Renal cortical epithelial cell (primary cell): ENCODE measurements around the gene GBX2. TPM values are rescaled to one million over a fixed set of nuclear protein-coding genes. Genes with fewer than 3 reads are reported as not detected.
"Not testable (repeated sequence)": the region's sequence is repeated elsewhere in the genome, so short reads cannot be mapped to it uniquely, and the experiment has no call there.

Source experiments
- DNase-seq: peaks from one replicate; pipeline ENCODE4 v3.0.0-alpha.2; 2011; ENCODE audit warnings: low read depth
- total RNA-seq: library from RNA; depleted of rRNA; stranded (reverse); fragments of >200 nt; gene quantifications from 2 replicates; pipeline ENCODE4 v1.2.3, GENCODE V29; 2014

Gene GBX2
- total RNA-seq, 1 donor from 2014 or later, result not detected

- no peak for DNase-seq
Measured at GRCh38 chr2:236156095-236156859, 11.9 kb downstream of the GBX2 start.

- DNase-seq, result no peak
Measured at GRCh38 chr2:236155406-236155805, 12.8 kb downstream of the GBX2 start.

GRCh38 chr2:236146436-236146835, 21.8 kb downstream of the GBX2 start:
- DNase-seq, result no peak

DNA sequence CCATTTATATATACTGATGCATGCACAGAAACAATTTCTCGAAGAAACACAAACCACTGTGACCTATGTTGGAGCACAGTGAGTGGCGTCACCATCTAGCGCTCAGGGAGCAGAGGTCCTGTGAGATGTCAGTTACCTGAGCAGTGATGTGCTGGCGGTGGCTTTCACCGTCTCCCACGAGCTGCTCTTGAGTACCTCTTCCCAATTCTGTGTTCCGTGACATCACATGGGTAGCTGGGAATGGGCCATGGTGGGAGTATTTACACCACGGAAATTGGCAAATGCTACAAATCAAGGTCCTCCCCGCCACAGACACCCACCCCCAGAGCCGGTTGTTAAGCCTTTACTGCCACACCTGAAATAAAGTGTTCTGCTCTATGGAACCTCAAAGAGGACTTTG, 24.4 kb downstream of the GBX2 start:
- no peak for DNase-seq

DNA sequence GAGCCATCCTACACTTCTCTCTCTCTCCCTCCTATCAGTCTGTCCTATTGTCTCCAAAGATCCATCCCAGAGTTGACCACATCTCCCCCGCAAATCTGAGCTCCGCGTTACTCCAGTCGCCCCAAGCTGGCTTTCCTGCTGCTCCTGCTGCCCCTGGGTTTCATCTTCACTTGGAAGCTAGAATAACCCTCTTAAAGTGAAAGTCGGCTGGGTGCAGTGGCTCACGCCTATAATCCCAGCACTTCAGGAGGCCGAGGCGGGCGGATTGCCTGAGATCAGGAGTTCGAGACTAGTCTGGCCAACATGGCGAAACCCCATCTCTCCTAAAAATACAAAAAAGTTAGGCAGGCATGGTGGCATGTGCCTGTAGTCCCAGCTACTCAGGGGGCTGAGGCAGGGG, 26.6 kb downstream of the GBX2 start:
- DNase-seq, result not testable (repeated sequence)

GRCh38 chr2:236137066-236137465, 31.1 kb downstream of the GBX2 start:
- DNase-seq, result no peak

GRCh38 chr2:236136538-236136937, 31.6 kb downstream of the GBX2 start:
- DNase-seq, result no peak

GRCh38 chr2:236133410-236134012, 34.7 kb downstream of the GBX2 start:
- no peak for DNase-seq

GRCh38 chr2:236131073-236131692, 37.0 kb downstream of the GBX2 start:
- DNase-seq, result no peak

- no peak for DNase-seq
Measured at GRCh38 chr2:236130349-236130998, 37.7 kb downstream of the GBX2 start.

- no peak for DNase-seq
Measured at GRCh38 chr2:236129935-236130334, 38.3 kb downstream of the GBX2 start.

- DNase-seq, result no peak
Measured at GRCh38 chr2:236128321-236128720, 39.9 kb downstream of the GBX2 start.

DNA sequence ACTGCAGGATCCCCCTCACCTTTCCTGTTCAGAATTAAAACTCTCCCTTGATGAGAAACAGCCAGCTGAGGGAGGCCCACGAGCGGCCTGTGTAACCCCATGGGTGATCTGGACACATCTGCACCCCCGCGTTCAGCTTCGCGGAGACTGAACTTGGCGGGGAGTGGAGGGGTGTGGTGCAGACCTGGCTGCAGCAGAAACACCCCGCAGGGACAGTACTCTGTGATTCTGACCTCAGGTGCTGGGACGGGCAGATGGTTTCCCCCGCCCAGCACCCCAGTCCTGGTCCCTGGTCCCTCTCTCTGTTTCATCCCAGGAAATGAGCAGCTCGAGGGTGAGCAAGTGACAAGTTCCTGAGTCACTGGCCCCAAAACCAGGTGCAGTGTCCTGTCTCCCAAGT, 41.2 kb downstream of the GBX2 start:
- DNase-seq, result no peak

- DNase-seq, result no peak
Measured at GRCh38 chr2:236125541-236125940, 42.6 kb downstream of the GBX2 start.

DNA sequence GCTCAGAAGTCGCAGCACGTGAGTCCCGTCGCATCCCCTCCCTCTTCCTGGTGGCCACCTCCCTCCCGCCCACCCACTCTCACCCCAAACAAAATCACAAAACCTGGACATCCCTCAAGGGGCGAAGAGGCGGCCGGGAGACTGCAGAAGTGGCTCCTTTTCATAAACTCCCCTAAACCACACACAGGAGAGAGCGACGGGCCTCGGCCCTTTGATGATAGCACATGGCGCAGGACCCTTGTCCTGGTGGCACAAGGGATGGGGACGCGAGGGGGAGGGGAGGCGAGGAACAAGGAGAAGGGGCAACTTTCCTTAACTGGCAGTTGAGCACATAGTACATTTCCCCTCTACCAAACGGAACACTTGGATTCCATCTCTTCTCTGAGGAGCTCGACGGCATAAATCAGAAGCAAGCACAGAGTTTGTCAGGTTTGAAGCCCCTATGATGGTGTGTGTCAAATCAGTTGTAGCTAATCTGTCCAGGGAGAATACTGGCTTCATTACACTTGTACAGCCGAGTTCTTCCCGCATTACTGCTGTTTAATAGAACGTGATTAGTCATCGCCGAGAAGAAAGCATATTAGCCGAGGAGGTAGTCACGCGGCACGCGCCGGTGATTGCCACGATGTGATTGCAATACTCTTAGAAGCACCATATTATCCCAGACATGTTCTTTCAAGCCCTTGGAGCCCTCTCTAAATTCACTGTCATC, 43.8 kb downstream of the GBX2 start:
- no peak for DNase-seq

- no peak for DNase-seq
Measured at GRCh38 chr2:236123716-236124115, 44.5 kb downstream of the GBX2 start.

GRCh38 chr2:236122236-236122635, 46.0 kb downstream of the GBX2 start:
- DNase-seq, result no peak

- no peak for DNase-seq
Measured at GRCh38 chr2:236121546-236121945, 46.6 kb downstream of the GBX2 start.

DNA sequence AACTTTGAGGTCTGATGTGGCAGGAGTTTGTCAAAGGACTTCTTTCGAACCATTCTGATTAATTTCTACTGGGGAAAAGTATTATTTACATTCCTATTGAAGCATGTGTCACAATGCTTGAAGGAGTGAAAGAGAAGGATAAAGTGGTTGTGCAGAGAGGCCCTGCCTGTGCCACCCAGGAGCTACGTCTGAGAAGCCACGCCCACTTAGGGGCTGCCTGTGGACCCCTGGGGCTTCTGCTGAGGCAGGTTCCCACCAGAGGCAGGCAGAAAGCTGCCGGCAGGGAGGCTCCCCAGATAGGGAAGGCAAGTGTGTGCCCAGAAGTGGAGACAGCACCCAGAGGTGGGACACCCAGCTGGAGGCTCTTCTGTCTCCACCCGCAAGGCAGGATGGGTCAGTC, 47.4 kb downstream of the GBX2 start:
- no peak for DNase-seq

DNA sequence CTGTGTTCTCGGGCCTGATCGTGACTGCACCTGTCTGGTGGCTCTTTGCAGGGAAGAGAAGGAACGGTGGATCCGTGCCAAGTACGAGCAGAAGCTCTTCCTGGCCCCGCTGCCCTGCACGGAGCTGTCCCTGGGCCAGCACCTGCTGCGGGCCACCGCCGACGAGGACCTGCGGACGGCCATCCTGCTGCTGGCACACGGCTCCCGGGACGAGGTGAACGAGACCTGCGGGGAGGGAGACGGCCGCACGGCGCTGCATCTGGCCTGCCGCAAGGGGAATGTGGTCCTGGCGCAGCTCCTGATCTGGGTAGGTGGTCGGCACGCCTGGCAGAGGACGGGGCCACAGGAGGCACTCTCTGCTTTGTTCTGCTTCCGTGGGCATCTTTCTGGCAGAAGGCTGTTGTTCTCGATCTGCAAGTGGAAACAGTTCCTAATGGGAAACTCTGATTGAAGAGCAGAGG, 48.0 kb downstream of the GBX2 start:
- no peak for DNase-seq

DNA sequence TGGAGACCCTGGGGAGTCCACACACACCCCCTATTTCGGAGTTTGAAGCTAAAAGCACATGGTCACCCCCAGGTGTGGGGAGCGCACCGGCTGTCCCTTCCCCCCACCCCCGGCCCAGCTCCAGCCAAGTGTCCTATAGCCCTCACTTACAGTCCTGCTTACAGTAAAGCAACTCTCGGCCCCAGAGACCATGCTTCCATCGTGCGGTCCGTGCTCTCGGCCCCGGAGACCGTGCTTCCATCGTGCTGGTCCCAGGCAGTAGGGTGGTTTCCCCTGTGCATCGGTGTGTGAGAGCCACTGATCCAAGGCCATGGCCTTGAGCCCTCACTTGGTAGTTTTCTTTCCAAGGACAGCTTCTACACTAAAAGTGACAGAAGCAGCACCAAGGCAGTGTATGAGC, 48.7 kb downstream of the GBX2 start:
- DNase-seq, result no peak

DNA sequence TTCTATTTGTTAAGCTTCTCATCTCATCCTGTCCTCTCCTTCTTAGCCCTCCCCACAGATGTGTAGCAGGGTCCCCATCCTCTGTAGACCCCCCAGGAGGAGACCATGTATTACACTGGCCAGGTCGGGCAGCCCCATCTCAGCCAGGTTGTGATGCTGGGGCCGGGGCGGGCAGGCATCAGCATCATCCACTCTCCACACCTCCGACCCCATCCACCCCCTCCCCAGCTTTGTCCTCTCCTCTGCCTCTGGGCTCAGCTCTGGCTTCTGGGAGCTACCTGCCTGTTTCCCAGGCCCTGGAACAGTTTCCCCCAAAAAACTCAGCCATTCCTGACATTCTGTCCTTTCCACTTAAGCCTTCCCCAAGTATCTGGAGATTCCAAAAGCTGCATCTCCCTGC, 49.2 kb downstream of the GBX2 start:
- DNase-seq, result no peak
